Activated naive CD8-positive, alpha-beta T cell treated with anti-CD3 and anti-CD28 coated beads, Interleukin-2, amount 50 U/mL, for 24 hours (primary cell): ENCODE results near the gene LYPLAL1.
"Not testable (repeated sequence)": the region's sequence is repeated elsewhere in the genome, so short reads cannot be mapped to it uniquely, and the experiment has no call there.

Source experiments
- ATAC-seq: fragments of 150-1000 bp; cut with Tn5 transposase; one replicate; pipeline ENCODE4 v1.10.0; 2021
- DNase-seq: peaks from one replicate; pipeline ENCODE4 v3.0.0; 2021
- H3K27ac Mint-ChIP-seq: one replicate; pipeline ENCODE4 v1.8.0; 2021; ENCODE audit warnings: mild to moderate bottlenecking, mixed read lengths
- H3K27me3 Mint-ChIP-seq: one replicate; pipeline ENCODE4 v1.8.0; 2021; ENCODE audit warnings: mixed read lengths
- H3K36me3 Mint-ChIP-seq: one replicate; pipeline ENCODE4 v1.8.0; 2021; ENCODE audit warnings: low read depth, mixed read lengths
- H3K4me1 Mint-ChIP-seq: one replicate; pipeline ENCODE4 v1.8.0; 2021; ENCODE audit warnings: mixed read lengths
- H3K4me3 Mint-ChIP-seq: one replicate; pipeline ENCODE4 v1.8.0; 2021; ENCODE audit warnings: mild to moderate bottlenecking, moderate library complexity, mixed read lengths
- H3K9me3 Mint-ChIP-seq: one replicate; pipeline ENCODE4 v1.8.0; 2021; ENCODE audit warnings: mixed read lengths

LYPLAL1 gene

DNA sequence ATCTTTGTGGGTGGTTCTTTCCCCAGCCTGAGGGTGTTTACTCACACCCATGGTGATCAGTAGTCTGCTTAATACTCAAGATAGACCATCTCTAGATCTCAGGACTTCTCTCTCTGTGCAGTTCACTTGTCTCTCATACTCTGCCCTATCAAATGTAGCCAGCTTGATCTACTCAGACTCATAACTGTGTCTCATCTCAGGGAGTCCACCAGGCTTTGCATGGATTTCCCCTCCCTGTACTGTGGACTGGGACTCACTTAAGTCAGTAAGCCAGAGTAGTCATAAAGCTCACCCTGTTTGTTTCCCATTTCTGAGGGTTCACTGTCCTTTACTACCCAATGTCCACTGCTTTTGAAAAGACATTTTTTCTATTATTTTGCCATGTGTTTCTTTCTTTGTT is 41.8 kb downstream of the LYPLAL1 start:
- Mint-ChIP-seq H3K4me3 (no peak overlapping the region), H3K4me1 (no peaks in the 10 kb centered on the region), H3K27me3 (no peaks in the 10 kb centered on the region), H3K36me3 (peaks cover 24% of the 10 kb centered on the region), H3K27ac (no peak overlapping the region), H3K9me3 (no peaks in the 10 kb centered on the region)
- no peak for DNase-seq
- peak; percentile 57 for ATAC-seq

DNA sequence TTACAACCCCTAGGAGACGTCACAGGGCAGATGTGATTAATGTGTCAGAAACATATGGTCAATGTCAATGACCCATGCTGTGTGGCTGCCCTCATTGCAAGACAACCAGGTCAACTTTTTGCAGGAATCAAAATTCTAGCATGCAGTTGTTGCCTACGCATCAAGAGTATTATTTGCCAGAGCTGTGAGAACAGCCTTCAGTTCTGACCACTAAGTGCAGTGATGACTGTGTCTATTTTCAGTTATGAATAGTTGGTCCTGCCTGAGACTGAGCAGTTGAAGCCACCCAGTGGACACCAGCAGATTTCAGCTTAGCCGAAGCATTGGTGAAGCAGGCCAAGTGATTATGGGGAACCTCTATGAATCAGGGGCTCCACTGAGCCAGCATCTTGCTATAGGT is 47.3 kb downstream of the LYPLAL1 start:
- DNase-seq (no peak), ATAC-seq (no peak)
- peaks cover 11% of the 10 kb centered on the region for H3K36me3 Mint-ChIP-seq
- no peaks in the 10 kb centered on the region for H3K9me3 Mint-ChIP-seq
- H3K4me3 Mint-ChIP-seq, result no peak overlapping the region
- H3K27me3 Mint-ChIP-seq, result no peaks in the 10 kb centered on the region
- no peaks in the 10 kb centered on the region for H3K4me1 Mint-ChIP-seq
- no peak overlapping the region for H3K27ac Mint-ChIP-seq

DNA sequence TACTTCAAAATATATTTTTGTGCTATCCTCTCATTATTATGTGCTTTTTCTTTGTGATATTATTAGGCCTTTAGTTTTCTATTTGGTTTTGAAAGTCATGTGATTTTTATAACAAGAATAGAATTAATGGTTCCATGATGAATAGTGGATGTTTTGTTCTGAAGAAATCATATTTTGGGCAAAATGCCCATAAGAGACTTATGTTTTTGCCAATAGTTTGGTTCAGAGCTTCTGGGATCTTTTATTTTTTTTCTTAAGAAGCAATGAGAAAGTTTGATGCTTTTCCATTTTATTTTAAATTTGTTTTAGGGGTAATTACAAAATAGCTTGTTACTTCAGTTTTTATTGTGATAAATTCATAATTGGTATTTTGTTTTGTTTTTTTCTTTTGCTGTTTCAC is 49.8 kb downstream of the LYPLAL1 start:
- Mint-ChIP-seq H3K27me3 (no peaks in the 10 kb centered on the region), H3K4me3 (no peak overlapping the region), H3K4me1 (no peaks in the 10 kb centered on the region), H3K9me3 (no peaks in the 10 kb centered on the region), H3K27ac (no peak overlapping the region), H3K36me3 (peaks cover 5% of the 10 kb centered on the region)
- ATAC-seq (no peak), DNase-seq (no peak)

DNA sequence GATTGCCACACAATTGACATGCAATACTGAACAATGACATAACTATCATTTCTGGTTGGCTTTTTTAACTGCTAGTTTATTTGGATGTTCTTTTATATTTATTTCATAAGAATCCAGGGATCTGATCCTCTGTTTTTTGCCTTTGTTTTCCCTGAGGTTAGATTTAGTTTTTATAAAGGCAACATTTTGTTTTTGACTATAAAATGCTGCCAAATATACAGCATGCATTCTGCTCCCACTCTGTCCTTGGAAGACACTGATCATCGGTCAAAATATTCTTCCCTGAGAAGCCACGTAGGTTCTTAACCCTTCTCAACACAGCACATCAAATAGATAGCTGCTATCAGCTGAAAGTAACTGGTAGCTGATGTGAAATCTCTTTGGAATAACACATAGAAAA is 52.5 kb downstream of the LYPLAL1 start:
- H3K9me3 Mint-ChIP-seq, result no peaks in the 10 kb centered on the region
- ATAC-seq (no peak), DNase-seq (no peak)
- H3K4me1 Mint-ChIP-seq, result no peaks in the 10 kb centered on the region
- H3K4me3 Mint-ChIP-seq, result no peak overlapping the region
- peaks cover 10% of the 10 kb centered on the region for H3K36me3 Mint-ChIP-seq
- H3K27ac Mint-ChIP-seq, result no peak overlapping the region
- no peaks in the 10 kb centered on the region for H3K27me3 Mint-ChIP-seq

DNA sequence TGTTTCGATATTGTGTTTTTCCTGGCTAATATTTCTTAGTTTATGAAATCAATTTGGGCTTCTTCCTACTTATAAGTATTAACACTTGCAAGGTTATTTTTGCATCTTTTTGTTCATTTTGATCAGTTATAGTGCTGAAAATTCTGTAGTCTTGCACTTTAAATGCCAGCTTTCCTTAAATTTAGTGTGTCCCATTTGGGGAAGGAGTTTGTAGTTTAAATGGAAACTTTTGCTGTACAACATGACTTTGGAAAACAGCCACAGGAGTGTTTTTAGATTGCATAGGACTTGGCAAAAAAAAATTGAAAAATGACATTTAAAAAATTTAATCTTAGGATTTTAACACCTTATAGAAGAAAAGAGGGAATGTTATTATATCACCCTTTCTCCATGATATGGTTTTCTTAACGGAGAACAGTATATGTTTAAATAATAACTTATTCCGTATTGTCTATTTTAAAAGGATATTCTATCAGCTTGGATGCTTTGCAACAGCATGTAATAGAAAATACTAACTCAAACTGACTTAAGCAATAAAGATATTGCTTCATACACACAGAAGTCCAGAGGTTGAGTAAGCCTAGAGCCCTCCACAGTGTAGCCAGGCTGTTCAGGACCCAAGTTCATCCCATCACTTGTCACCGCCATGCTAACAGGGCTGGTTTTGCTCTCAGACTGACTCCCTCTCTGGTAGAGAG is 53.8 kb downstream of the LYPLAL1 start:
- H3K4me3 Mint-ChIP-seq, result no peak overlapping the region
- H3K36me3 Mint-ChIP-seq, result peaks cover 10% of the 10 kb centered on the region
- DNase-seq, result no peak
- no peaks in the 10 kb centered on the region for H3K4me1 Mint-ChIP-seq
- no peak for ATAC-seq
- H3K27me3 Mint-ChIP-seq, result no peaks in the 10 kb centered on the region
- H3K27ac Mint-ChIP-seq, result no peak overlapping the region
- H3K9me3 Mint-ChIP-seq, result no peaks in the 10 kb centered on the region

DNA sequence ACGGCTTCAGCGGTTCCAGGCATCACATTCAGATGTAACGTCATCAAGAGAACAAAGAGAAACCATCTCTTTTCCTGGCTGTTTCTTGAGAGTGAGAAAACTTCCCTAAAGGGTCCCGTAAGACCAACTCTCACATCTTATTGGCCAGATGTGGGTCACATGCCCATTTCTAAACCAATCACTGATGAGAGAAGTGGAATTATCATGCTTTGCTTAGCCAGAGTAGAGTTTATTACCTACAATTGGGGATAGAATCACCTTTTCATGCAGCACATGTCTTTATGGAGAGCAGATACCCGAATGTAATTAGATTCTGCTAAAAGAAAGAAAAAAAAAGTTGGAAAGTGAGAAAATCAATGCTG is 54.4 kb downstream of the LYPLAL1 start:
- DNase-seq (no peak), ATAC-seq (no peak)
- H3K36me3 Mint-ChIP-seq, result peaks cover 10% of the 10 kb centered on the region
- H3K27ac Mint-ChIP-seq, result no peak overlapping the region
- no peak overlapping the region for H3K4me3 Mint-ChIP-seq
- H3K9me3 Mint-ChIP-seq, result no peaks in the 10 kb centered on the region
- H3K4me1 Mint-ChIP-seq, result no peaks in the 10 kb centered on the region
- no peaks in the 10 kb centered on the region for H3K27me3 Mint-ChIP-seq

DNA sequence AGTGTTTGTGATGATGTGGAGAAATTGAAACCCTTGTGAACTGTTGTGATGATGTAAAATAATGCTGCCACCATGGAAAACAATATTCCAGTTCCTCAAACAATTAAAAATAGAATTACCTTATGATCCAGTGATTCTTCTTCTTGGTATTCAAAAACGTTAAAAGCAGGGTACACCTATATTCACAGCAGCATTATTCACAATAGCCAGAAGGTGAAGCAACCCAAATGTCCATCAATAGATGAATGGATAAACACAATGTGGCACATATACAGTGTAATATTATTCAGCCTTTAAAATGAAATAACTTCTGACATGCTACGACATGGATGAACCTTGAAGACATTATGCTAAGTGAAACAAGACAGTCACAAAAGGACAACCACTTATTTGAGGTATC is 59.2 kb downstream of the LYPLAL1 start:
- Mint-ChIP-seq H3K9me3 (no peaks in the 10 kb centered on the region), H3K4me1 (no peaks in the 10 kb centered on the region), H3K27me3 (no peaks in the 10 kb centered on the region), H3K36me3 (peaks cover 7% of the 10 kb centered on the region), H3K27ac (no peak overlapping the region), H3K4me3 (no peak overlapping the region)
- DNase-seq (no peak), ATAC-seq (no peak)

DNA sequence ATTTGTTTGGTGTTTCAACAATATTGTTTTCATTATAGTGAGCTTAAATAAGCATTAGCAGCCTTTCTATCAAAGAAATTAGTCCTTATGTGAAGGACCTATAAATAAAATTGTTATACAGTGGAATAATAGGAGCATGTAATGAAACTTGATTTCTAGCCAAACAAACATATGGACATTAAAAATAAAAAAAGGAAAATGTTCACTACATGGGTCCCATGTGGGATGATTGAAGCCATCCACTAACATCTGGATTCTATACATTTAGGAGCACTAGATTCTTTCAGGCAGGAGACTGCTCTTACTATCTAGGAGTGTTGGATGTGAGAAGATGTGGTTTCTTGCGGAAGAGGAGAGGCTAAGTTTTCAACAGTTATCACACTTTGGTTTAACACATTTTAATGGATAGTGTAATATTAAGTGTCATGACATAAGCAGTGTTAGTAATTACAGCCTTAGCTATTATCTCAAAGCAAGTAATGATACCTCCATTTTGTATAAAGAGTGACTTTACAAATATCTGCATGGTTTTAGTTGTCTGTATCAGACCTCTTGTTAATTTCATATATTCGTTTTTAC is 62.3 kb downstream of the LYPLAL1 start:
- no peaks in the 10 kb centered on the region for H3K27me3 Mint-ChIP-seq
- H3K9me3 Mint-ChIP-seq, result no peaks in the 10 kb centered on the region
- no peaks in the 10 kb centered on the region for H3K4me1 Mint-ChIP-seq
- DNase-seq, result no peak
- H3K36me3 Mint-ChIP-seq, result no peaks in the 10 kb centered on the region
- H3K4me3 Mint-ChIP-seq, result no peak overlapping the region
- ATAC-seq, result no peak
- H3K27ac Mint-ChIP-seq, result no peak overlapping the region

DNA sequence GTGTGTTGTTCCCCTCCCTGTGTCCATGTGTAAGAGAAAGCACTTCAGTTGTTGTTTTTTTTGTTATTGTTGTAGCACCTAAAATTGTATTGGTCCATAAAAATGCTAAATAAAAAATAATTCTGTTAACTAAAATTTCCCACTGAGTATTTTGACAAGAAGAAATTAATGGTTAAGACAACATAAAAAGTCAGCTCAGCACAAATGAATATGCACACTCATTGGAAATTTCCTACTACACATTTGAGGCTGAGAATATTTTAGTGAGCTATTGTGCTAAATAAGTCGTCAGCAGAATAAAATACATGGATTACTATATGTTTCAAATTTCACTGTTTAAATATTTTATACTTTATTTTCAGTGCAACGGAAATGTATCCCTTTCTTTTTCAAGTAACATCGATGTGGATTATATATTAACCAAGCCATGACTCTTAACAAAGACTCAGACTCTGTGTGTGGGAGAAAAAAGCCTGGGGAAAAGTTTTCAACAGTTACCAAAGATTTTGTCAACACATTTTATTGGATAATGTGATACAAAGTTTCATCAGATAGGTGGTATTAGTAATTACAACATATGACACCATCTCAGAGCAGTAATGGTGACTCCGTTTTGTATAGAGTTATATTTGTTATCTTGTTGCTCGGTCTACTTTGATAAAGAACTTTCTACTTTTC is 63.4 kb downstream of the LYPLAL1 start:
- no peaks in the 10 kb centered on the region for H3K36me3 Mint-ChIP-seq
- DNase-seq (no peak), ATAC-seq (no peak)
- no peak overlapping the region for H3K4me3 Mint-ChIP-seq
- no peaks in the 10 kb centered on the region for H3K27me3 Mint-ChIP-seq
- H3K9me3 Mint-ChIP-seq, result no peaks in the 10 kb centered on the region
- H3K4me1 Mint-ChIP-seq, result no peaks in the 10 kb centered on the region
- H3K27ac Mint-ChIP-seq, result no peak overlapping the region

DNA sequence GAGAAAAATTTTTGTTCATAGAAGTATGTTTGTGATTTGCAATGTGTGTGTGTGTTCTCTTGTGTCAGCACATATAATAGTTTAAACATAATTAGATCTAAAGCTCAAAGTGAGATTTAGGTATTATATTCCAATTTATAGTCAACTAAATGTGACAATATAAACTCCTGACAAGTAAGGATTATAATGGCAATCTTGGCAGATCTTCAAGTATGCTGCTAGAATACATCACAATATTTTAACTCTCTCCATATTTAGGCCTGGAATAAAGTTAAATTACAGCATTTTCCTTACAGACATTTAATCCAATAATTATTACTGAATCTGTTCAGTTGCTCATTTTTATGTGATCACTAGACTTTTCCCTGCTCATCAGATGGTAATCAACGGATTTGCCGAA is 65.8 kb downstream of the LYPLAL1 start:
- Mint-ChIP-seq H3K27me3 (no peaks in the 10 kb centered on the region), H3K36me3 (no peaks in the 10 kb centered on the region), H3K4me3 (no peak overlapping the region), H3K9me3 (no peaks in the 10 kb centered on the region), H3K27ac (no peak overlapping the region), H3K4me1 (no peaks in the 10 kb centered on the region)
- DNase-seq, result no peak
- ATAC-seq, result no peak

DNA sequence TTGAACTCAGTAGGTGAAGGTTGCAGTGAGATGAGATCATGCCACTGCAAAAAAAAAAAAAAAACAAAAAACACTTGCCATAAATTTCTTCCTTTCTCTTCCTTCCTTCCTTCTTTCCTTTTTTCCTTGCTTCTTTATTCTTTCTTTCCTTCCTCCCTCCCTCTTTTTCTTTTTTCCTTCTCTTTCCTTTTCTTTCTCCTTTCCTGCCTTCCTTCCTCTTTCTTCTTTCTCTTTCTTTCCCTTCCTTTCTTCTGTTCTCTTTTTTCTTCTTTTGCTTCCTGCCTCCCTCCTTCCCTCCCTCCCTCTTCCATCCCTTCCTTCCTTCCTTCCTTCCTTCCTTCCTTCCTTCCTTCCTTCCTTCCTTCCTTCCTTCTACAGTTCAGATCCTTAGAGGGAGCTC is 71.2 kb downstream of the LYPLAL1 start:
- Mint-ChIP-seq H3K27ac (no peak overlapping the region), H3K27me3 (no peaks in the 10 kb centered on the region)
- no peak for ATAC-seq

DNA sequence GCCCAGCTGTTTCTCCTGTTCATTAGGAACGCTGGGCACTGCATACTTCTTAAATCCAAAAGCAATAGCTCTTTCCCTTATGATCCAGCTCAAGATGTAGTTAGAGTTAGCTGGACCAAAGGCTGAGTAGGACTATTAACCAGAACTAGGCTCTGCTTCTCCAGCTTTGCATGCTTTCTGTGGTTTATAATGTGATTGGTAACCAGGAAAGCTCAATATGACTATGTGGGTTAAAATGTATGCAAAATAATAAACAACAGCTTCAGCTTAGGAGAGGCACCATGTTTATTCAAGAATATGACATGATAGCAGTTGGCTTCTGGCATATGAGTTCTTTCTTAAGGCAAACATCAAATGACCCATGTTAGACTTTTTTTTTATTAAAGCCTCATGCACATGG is 73.8 kb downstream of the LYPLAL1 start:
- H3K9me3 Mint-ChIP-seq, result peaks cover 9% of the 10 kb centered on the region
- H3K36me3 Mint-ChIP-seq, result peaks cover 2% of the 10 kb centered on the region
- ATAC-seq (no peak), DNase-seq (no peak)
- no peak overlapping the region for H3K4me3 Mint-ChIP-seq
- no peak overlapping the region for H3K27ac Mint-ChIP-seq
- no peaks in the 10 kb centered on the region for H3K27me3 Mint-ChIP-seq
- no peaks in the 10 kb centered on the region for H3K4me1 Mint-ChIP-seq

More for the DNA sequence above, 71.2 kb downstream of the LYPLAL1 start:
- no peak for DNase-seq
- Mint-ChIP-seq H3K4me1 (no peaks in the 10 kb centered on the region), H3K9me3 (no peaks in the 10 kb centered on the region), H3K36me3 (no peaks in the 10 kb centered on the region), H3K4me3 (no peak overlapping the region)

DNA sequence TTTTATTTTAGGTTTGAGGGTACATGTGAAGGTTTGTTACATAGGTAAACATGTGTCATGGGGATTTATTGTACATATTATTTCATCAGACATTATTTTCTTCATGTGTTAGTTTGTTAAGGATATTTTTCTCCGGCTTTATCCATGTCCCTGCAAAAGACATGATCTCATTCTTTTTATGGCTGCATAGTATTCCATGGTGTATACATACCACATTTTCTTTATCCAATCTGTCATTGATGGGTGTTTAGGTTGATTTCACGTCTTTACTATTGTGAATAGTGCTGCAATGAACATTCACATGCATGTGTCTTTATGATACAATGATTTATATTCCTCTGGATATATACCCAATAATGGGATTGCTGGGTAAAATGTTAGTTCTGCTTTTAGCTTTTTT is 76.8 kb downstream of the LYPLAL1 start:
- DNase-seq, H3K36me3 Mint-ChIP-seq, ATAC-seq, H3K4me3 Mint-ChIP-seq, H3K4me1 Mint-ChIP-seq, H3K27ac Mint-ChIP-seq, H3K27me3 Mint-ChIP-seq: not testable (repeated sequence)
- H3K9me3 Mint-ChIP-seq, result peaks cover 20% of the 10 kb centered on the region

DNA sequence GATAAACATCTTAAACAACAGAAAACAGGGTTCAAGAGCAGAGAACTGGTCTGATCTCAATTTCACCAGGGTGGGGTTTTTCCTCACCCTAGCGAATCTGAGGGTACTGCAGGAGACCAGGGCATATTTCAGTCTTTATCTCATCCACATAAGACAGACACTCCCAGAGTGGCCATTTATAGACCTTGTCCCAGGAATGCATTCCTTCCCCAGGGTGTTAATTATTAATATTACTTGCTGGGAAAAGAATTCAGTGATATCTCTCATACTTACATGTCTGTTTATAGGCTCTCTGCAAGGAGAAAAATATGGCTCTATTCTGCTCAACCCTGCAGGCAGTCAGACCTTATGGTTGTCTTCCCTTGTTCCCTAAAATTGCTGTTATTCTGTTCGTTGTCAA is 84.1 kb downstream of the LYPLAL1 start:
- H3K27ac Mint-ChIP-seq, result no peak overlapping the region
- no peaks in the 10 kb centered on the region for H3K4me1 Mint-ChIP-seq
- peaks cover 12% of the 10 kb centered on the region for H3K36me3 Mint-ChIP-seq
- peaks cover 38% of the 10 kb centered on the region for H3K9me3 Mint-ChIP-seq
- no peak for ATAC-seq
- DNase-seq, result no peak
- no peaks in the 10 kb centered on the region for H3K27me3 Mint-ChIP-seq
- no peak overlapping the region for H3K4me3 Mint-ChIP-seq

DNA sequence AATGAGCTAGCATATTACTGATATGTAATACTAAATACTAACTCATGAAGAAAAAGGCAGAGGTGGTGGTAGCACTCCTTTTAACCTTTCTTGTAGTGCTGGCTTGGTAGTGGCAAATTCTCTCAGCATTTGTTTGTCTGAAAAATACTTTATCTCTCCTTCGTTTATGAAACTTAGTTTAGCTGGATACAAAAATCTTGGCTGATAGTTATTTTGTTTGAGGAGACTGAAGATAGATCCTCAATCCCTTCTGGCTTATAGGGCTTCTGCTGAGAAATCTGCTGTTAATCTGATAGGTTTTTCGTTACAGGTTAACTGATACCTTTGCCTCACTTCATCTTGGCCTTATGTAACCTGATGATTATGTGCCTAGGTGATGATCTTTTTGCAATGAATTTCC is 87.8 kb downstream of the LYPLAL1 start:
- peaks cover 25% of the 10 kb centered on the region for H3K9me3 Mint-ChIP-seq
- DNase-seq, result no peak
- no peaks in the 10 kb centered on the region for H3K27me3 Mint-ChIP-seq
- no peak overlapping the region for H3K4me3 Mint-ChIP-seq
- H3K27ac Mint-ChIP-seq, result no peak overlapping the region
- ATAC-seq, result no peak
- no peaks in the 10 kb centered on the region for H3K4me1 Mint-ChIP-seq
- H3K36me3 Mint-ChIP-seq, result peaks cover 6% of the 10 kb centered on the region
